Measurements from ENCODE around the gene NBEAL1.
"Not testable (repeated sequence)": the region's sequence is repeated elsewhere in the genome, so short reads cannot be mapped to it uniquely, and the experiment has no call there.

Gene NBEAL1

DNA sequence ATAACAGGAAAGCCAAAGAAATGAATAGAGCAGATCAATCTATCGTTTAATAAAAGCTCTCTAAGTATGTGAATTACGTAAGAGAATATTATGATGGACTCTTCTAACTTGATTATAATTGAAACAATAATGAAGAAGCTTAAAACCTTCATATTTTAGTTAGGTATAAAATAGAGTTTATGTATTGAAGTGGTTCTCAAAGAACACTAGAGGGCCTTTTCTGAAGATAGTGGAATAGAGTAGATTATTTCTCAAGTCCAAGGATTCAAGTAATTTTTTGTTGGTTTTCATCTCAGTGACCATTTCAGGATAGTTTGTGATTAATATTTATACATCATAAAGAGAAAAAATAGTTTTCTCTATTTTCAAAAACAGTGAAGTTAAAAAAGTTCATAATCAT lies 97.7 kb downstream of the NBEAL1 start:
- H3K4me3 ChIP-seq (ENCODE audit: low read length), result no peak overlapping the region
- no peak for TF ChIP-seq ZNF274 (IDR thresholded peaks at IDR 0.05; ENCODE audit: low read depth, low read length)

DNA sequence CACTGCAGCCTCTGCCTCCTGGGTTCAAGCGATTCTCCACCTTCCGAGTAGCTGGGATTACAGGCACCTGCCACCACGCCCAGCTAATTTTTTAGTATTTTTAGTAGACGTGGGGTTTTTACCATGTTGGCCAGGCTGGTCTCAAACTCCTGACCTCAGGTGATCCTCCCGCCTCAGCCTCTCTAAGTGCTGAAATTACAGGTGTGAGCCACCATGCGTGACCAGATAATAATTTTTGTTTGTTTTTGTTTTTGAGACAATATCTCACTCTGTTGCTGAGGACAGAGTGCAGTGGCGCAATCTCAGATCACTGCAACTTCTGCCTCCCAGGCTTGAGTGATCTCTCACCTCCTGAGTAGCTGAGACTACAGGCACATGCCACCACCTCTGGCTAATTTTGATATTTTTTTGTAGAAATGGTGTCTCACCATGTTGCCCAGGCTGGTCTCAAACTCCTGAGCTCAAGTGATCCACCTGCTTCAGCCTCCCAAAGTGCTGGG lies 100.6 kb downstream of the NBEAL1 start:
- H3K4me3 ChIP-seq (ENCODE audit: low read length), result not testable (repeated sequence)

DNA sequence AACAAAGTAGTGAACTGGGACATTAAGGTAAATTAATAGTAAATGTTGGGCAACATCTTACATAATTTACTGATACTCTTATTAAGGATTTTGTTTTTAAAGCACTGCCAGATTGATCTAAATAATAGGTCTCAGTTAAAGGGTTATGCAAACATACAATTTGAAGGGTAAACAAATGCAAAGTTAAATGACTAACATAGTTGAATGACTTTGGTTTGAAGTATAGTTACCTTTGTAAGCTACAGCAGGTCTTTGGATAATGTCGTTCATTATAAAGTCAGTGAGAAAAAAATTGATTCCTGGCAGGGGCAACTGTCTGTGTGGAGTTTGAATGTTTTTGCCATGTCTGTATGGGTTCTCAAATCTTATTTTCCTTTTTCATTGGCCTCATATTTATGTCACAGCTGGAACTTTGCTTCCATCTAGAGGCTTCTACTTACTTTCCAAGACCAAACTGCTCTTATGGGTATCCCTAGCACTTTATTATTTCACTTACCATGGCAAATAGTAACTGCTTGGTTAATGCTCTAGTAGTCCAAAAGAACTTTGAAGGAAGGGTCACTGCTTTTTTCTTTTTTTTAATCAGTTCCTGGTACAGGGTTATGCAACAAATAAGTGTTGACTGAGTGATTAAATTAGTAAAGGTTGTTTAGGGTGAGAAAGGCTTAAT lies 107.8 kb downstream of the NBEAL1 start:
- H3K4me3 ChIP-seq (ENCODE audit: low read length), result no peak overlapping the region
- no peak for TF ChIP-seq ZNF274 (IDR thresholded peaks at IDR 0.05; ENCODE audit: low read depth, low read length)

DNA sequence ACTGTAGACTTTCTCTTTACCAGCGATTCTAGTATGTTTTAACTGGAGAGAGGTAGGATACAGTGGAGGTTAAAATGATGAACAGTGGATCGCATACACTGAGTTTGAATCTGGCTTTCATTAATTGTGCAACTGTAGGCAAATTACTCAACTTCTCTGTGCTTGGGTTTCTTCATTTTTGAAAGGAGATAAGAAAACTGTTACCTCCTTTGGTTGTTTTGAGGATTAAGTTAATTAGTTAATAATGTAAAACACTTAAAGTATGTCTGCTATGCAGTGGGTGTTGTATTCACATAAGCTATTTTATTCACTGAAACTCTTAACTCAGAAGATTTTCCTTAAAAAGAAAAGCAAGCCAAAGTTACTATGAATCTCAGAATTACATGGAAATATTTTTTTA lies 112.3 kb downstream of the NBEAL1 start:
- H3K4me3 ChIP-seq (ENCODE audit: low read length), result no peak overlapping the region
- TF ChIP-seq ZNF274 (IDR thresholded peaks at IDR 0.05; ENCODE audit: low read depth, low read length), result no peak

DNA sequence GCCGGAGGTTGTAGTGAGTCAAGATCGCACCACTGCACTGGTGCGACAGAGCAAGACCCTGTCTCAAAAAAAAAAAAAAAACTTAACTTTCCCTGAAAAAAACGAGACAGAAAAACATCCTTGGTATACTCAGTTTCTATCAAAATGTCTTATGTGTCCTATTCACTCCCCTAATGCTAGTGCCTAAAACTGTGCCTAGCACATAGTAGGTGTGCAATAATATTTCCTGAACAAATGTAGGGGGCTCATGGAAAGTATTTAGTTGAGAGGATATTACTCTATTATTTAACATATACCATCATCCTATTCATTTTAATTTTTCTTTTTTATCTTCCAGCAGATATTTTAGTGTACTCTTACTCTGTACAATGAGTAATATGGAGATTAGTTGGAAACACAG lies 120.4 kb downstream of the NBEAL1 start:
- no peak for TF ChIP-seq ZNF274 (IDR thresholded peaks at IDR 0.05; ENCODE audit: low read depth, low read length)
- no peak overlapping the region for H3K4me3 ChIP-seq (ENCODE audit: low read length)

DNA sequence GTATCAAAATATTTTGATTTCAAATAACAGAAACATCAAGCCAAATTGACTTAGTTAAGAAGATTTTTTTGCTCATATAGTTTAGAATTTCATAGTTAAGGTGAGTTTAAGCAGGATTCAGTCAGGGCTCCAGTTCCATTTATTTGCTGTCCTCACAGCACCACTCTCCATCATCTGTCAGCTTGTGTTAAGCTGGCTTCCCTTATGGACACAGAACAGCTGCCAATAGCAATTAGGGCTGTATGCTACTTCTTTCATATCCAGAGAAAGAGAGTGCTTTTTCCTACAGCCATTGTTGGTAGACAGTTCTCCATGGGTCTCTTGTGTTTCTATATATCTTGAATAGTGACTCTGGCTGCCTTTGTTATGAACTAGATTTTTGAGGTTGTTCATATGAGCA lies 128.7 kb downstream of the NBEAL1 start:
- TF ChIP-seq ZNF274 (IDR thresholded peaks at IDR 0.05; ENCODE audit: low read depth, low read length), result no peak
- H3K4me3 ChIP-seq (ENCODE audit: low read length), result no peak overlapping the region

DNA sequence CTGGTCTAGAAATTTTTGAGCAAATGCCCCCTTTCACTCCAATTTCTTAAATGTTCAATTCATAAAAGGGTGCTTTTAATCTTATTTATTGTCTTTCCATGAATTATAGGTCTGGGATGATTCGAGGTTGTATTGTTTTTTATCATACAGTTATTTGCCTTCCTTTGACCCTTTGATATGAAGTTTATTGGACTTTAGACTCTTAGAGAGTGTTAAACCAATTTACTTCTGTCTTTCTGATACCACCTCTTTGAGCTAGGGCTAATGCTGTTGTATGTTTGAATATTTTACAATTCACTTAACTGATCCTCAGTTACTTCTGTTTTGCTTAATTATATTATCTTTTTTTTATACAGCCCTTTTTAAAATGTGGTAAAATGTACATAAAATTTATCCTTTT lies 134.5 kb downstream of the NBEAL1 start:
- TF ChIP-seq ZNF274 (IDR thresholded peaks at IDR 0.05; ENCODE audit: low read depth, low read length), result no peak

DNA sequence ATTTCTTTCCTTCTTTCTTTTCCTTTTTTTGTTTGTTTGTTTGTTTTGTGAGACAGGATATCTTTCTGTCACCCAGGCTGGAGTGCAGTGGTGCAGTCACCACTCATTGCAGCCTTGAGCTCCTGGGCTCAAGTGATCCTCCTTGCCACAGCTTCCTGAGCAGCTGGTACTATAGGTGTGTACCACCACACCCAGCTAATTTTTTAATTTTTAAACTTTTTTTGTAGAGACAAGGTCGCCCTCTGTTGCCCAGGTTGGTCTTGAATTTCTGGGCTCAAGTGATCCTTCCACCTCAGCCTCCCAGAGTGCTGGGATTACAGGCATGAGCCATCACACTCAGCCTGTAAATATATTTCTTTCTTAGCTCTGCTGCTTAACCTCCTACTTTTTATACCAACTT lies 140.7 kb downstream of the NBEAL1 start:
- H3K4me3 ChIP-seq (ENCODE audit: low read length), result no peak overlapping the region
- no peak for TF ChIP-seq ZNF274 (IDR thresholded peaks at IDR 0.05; ENCODE audit: low read depth, low read length)

More for the DNA sequence above, 134.5 kb downstream of the NBEAL1 start:
- H3K4me3 ChIP-seq (ENCODE audit: low read length), result no peak overlapping the region

DNA sequence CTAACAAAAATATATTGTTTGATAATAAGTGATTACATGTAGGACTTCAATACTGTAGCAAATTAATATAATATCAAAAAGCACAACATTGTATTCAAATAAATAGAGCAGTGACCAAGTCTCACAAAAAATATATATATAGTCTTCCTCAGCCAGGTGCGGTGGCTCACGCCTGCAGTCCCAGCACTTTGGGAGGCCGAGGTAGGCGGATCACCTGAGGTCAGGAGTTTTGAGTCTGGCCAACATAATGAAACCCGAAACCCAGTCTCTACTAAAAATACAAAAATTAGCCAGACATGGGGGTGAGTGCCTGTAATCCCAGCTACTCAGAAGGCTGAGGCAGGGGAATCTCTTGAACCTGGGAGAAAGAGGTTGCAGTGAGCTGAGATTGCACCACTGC lies 148.0 kb downstream of the NBEAL1 start:
- H3K4me3 ChIP-seq (ENCODE audit: low read length), result not testable (repeated sequence)

DNA sequence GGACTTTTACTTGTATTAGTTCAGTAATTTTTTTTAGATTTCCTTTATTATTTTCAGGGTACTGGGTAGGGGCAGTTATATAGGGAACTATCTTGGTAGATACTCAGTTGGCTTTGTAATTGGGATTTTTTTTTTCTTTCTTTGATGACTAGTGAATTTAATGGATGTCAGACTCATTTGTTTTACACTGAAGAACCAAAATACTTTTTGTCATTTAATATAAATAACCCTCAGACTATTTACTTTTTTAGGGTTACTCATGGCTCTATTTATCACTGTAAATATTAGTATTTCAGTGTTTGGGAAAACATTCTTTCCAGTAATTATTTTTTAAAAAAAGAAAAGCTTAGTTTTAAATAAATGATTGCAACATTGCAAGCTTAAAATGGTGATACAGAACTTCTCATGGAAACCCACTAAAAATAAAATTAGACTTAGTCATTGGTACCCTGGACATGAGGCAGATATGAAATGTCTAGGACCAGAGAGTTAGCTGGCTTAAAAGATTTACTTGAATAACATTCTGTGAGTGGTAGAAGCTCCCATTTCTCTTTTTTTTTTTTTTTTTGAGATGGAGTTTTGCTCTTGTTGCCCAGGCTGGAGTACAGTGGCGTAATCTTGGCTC lies 149.7 kb downstream of the NBEAL1 start:
- no peak for TF ChIP-seq ZNF274 (IDR thresholded peaks at IDR 0.05; ENCODE audit: low read depth, low read length)
- H3K4me3 ChIP-seq (ENCODE audit: low read length), result no peak overlapping the region

DNA sequence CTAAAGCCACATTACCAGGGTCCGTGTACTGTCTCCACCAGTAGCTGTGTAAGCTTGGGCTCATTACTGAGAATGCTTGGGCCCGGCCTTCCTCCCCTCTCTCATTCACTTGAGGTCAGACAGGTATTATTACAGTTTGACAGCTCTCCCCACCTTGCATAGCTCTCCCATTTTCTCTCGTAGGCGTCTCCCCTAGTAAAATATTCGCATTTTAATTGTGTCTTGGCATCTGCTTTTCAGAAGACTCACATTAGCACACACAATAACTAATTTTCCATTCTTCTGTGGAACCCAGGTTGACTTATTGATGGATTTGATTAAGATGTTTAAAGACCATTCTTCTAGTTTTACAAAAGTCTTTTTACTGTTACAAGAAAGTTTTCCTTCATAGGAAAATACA lies 153.1 kb downstream of the NBEAL1 start:
- no peak for TF ChIP-seq ZNF274 (IDR thresholded peaks at IDR 0.05; ENCODE audit: low read depth, low read length)

DNA sequence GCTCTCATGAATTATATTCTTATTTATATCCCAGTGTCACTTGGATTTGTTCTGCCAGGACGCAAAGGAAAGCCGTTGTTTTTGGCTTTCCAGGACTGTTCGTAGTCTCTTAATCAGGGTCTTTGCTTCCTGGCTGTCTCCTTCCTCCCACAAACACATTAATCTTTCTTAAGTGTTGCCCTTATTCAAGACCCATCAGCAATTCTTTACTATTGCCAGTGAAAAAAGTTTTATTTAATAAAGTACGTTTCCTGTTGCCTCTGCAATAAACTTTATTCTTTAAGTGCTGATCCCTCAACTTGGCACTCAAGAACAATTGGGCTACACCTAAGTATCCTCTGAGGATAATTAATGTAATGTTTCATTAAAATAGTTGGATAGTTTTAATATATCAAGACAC lies 155.8 kb downstream of the NBEAL1 start:
- H3K4me3 ChIP-seq (ENCODE audit: low read length), result no peak overlapping the region
- no peak for TF ChIP-seq ZNF274 (IDR thresholded peaks at IDR 0.05; ENCODE audit: low read depth, low read length)

More for the DNA sequence above, 153.1 kb downstream of the NBEAL1 start:
- H3K4me3 ChIP-seq (ENCODE audit: low read length), result no peak overlapping the region

DNA sequence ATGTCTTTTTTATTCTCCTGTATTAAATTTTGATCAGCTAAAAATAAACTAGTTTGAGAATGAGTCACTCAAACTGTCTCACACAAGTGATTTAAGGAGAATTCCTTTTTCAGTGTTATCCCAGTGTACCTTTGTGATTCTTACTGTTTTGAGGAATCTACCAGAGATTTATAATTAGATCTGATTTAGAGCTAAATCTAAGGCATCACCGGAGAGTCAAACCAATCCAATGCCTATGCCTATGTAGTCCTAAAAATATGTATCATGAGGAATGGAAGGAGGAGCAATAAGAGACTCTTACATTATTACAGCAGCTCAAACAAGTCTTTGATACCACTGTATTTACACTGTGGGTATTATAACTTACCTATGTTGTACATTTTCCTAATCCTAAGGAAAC lies 160.7 kb downstream of the NBEAL1 start:
- no peak overlapping the region for H3K4me3 ChIP-seq (ENCODE audit: low read length)
- no peak for TF ChIP-seq ZNF274 (IDR thresholded peaks at IDR 0.05; ENCODE audit: low read depth, low read length)

DNA sequence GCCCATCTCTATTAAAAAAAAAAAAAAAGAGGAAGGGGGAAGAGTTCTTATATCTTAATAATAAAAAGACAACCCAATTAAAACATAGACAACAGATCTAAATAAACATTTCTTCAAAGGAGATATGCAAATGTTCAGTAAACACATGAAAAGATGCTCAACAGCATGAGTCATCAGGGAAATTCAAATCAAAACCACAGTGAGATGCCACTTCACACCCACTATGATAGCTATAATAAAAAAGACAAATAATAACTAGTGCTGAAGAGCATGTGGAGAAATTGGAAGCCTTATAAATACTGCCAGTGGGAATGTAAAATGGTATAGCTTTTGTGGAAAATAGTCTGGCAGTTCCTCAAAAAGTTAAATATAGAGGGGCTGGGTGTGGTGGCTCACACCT lies 162.7 kb downstream of the NBEAL1 start:
- H3K4me3 ChIP-seq (ENCODE audit: low read length), result no peak overlapping the region
- TF ChIP-seq ZNF274 (IDR thresholded peaks at IDR 0.05; ENCODE audit: low read depth, low read length), result no peak

DNA sequence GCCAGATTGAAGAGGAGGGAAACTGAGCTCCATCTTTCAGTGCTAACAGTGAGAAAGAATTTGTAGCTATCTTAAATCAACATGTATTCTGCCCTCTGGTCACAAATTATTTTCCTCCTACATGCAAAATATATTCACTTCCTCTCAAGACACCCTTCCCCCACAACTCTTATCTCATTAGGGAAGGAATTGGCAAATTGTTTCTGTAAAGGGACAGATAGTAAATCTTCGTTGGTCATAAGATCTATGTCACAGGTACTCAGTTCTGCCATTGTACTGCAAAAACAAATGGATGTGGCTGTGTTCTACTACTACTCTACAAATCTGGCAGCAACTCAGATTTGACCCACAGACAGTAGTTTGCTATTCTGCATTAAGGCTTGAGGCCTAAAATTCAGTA lies 171.2 kb downstream of the NBEAL1 start:
- no peak overlapping the region for H3K4me3 ChIP-seq (ENCODE audit: low read length)
- TF ChIP-seq ZNF274 (IDR thresholded peaks at IDR 0.05; ENCODE audit: low read depth, low read length), result no peak

DNA sequence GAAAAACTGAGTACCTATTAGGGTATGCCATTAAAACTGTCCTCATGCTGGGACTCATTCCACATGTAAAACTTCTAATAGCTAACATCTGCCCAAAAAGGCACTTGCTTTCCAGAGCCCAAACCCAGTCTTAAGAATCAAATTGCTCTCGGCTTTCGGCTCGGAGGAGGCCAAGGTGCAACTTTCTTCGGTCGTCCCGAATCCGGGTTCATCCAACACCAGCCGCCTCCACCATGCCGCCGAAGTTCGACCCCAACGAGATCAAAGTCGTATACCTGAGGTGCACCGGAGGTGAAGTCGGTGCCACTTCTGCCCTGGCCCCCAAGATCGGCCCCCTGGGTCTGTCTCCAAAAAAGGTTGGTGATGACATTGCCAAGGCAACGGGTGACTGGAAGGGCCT lies 175.9 kb downstream of the NBEAL1 start:
- H3K4me3 ChIP-seq (ENCODE audit: low read length), result not testable (repeated sequence)

DNA sequence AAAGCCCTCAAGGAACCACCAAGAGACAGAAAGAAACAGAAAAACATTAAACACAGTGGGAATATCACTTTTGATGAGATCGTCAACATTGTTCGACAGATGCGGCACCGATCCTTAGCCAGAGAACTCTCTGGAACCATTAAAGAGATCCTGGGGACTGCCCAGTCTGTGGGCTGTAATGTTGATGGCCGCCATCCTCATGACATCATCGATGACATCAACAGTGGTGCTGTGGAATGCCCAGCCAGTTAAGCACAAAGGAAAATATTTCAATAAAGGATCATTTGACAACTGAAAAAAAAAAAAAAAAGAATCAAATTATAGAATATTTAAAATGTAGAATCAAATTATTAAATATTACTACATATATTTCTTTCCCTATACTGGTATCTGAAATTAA lies 176.4 kb downstream of the NBEAL1 start:
- H3K4me3 ChIP-seq (ENCODE audit: low read length), result not testable (repeated sequence)

All from GM08714 (cell line).